GM19351 (cell line): ENCODE results near the gene LRRC40.
"Not testable (repeated sequence)": the region's sequence is repeated elsewhere in the genome, so short reads cannot be mapped to it uniquely, and the experiment has no call there.

Experiments
- ATAC-seq: cut with Tn5 transposase; IDR thresholded peaks from one replicate; pipeline ENCODE4 v1.9.1; 2021; ENCODE audit warnings: mild to moderate bottlenecking, moderate library complexity; ENCODE audit not compliant: unreplicated experiment

Gene LRRC40

DNA sequence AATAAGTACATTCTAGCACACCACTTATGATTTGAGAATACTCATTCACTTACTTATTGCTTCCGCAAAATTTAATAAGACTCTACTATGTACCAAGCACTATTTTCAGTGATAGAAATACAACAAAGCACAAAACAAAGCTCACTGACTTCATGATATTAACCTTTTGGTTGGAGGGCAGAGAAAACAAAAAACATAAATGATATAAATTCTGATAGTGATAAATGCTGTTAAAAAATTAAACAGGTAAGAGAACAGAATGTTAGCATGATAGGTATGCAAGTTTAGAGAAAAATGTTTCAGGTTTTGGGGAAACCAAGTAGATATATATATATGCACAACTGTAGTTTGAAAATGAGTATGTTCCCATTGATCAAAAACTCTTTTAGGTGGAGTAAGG is 1.2 kb downstream of the LRRC40 start:
- ATAC-seq, result no peak

DNA sequence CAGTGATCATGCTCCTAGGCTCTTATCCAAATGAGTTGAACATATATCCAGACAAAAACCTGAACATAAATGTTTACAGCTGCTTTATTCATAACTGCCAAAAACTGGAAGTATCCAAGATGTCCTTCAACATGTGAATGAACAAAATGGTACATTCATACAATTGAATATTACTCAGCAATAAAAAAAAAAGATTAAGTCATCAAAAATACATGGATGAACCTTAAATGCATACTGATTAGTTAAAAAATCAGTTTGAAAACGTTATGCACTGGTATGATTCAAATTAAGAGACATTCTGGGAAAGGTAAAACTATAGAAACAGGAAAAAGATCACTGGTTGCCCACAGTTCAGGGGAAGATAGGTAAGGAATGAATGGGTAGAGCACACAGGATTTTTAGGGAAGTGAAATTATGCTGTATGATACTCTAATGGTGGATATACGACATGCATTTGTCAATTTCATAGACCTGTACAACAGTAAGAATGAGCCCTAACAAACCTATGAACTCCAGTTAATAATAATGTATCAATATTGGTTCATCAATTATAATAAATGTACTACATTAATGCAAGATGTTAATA is 3.1 kb downstream of the LRRC40 start:
- peak; percentile 23 for ATAC-seq

DNA sequence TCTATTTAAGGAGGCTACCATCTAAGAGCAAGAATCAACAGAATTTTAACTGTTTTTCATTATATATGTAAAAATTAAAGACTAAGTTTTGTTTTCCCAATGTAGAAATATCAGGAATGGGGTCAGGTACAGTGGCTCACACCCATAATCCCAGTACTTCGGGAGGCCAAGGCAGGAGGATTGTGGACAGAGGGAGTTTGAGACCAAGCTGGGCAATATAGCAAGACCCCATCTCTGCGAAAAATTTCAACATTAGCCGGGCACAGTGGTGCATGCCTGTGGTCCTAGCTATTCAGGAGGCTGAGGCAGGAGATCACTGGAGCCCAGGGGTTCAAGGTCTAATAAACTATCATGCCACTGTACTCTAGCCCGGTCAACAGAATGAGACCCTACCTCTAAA is 5.3 kb downstream of the LRRC40 start:
- ATAC-seq, result no peak

DNA sequence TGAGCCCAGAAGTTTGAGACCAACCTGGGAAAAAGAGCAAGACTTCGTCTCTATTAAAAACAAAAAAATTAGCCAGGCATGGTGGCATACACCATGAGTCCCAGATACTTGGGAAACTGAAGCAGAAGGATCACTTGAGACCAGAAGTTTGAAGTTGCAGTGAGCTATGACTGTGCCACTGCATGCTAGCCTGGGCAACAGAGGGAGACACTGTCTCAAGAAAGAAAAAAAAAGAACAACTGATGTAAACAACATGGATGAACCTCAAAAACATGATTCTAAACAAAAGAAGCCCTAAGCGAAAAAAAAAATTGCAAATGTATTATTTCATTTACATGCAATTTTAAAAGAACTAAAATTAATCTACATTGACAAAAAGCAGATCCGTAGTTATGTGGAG is 9.0 kb downstream of the LRRC40 start:
- no peak for ATAC-seq

DNA sequence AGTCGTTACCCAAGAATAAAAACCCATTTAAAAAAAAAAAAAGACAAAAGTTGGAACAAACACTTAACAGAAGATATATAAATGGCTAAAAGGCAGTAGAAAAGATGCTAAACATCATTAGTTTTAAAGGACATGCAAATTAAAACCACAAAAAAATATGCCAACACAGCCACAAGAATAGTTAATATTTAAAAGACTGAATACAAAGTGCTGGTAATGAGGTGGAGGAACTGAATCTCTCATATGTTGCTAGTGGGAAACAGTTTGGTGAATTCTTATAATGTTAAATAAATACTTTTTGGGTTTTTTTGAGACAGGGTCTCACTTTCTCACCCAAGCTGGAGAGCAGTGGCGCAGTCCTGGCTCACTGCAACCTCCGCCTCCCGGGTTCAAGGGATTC is 10.0 kb downstream of the LRRC40 start:
- peak; percentile 41 for ATAC-seq

DNA sequence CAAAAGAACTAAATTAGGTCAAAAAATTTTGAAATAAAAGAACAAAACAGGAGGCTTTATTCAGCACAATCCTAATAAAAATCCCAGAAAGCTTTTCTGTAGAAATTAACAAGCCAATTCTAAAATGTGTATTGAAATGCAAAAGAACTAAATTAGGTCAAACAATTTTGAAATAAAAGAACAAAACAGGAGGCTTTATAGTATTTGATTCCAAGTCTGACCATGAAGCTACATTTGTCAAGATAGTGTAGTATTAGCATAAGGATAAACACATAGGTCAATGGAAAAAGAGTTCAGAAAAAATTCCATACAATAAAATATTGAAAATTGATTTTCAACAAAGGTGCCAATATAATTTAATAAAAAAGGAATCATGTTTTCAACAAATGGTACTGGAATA is 10.8 kb downstream of the LRRC40 start:
- no peak for ATAC-seq

DNA sequence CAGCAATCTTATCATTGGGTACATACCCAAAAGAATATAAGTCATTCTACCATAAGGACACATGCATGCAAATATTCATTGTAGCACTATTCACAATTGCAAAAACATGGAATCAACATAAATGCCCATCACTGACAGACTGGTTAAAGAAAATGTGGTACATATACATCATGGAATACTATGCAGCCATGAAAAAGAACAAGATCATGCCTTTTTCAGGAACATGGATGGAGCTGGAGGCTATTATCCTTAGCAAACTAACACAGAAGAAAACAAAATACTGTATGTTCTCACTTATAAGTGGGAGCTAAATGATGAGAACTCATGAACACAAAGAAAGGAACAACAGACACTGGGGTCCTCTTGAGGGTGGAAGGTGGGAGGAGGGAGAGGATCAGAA is 12.9 kb downstream of the LRRC40 start:
- not testable (repeated sequence) for ATAC-seq

DNA sequence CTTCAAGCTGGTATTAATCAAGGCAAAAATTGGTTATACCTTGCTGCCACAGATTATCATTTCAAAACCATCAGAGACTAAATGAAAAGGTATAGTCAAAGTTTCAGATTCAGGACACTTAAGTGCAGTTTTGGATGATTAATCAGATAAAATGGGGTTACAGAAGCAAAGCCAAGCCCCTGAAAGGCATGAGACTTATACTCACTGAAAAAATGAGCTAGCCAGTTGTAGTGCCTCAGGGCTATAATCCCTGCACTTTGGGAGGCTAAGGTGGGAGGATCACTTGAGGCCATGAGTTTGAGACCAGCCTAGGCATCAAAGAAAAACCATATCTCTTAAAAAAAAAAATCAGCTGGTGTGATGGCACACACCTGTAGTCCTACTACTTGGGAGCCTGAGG is 15.2 kb downstream of the LRRC40 start:
- no peak for ATAC-seq

DNA sequence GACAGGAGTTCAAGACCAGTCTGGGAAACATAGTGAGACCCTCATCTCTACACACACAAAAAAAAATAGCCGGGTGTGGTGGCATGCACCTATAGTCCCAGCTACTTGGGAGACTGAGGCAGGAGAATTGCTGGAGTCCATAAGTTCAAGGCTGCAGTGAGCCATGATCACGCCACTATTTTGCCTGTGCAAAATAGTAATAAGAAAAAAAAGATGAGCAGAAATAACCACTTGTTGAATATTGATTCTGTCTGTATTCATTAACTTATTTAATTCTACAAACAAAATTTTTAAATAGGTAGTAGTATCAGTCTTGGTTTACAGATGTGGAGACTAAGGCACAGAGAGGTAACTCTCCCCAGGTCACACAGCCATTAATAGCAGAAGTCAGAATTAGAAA is 16.9 kb downstream of the LRRC40 start:
- no peak for ATAC-seq

DNA sequence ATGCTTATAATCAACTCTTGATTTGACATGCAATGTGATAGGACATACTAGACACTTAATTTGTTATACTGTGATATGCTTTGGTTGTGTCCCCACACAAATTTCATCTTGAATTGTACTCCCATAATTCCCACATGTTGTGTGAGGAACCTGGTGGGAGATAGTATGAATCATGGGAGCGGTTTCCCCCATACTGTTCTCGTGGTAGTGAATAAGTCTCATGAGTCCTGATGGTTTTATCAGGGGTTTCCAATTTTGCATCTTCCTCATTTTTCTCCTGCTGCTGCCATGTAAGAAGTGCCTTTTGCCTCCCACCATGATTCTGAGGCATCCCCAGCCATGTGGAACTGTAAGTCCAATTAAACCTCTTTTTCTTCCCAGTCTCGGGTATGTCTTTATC is 20.2 kb downstream of the LRRC40 start:
- not testable (repeated sequence) for ATAC-seq

DNA sequence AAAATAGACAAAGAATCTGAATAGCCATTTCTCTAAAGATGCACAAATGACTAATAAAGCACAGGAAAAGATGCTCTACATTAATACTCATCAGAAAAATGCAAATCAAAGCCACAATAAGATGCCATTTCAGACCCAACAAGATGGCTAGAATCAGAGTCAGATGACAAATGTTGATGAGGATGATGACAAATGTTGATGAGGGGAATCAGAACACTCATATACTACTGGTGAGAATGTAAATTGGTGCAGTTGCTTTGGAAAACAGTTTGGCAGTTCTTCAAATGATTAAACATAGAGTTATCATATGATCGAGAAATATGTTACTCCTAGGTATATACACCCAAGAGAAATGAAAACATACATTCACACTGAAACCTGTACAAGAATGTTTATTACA is 33.9 kb downstream of the LRRC40 start:
- ATAC-seq, result no peak

DNA sequence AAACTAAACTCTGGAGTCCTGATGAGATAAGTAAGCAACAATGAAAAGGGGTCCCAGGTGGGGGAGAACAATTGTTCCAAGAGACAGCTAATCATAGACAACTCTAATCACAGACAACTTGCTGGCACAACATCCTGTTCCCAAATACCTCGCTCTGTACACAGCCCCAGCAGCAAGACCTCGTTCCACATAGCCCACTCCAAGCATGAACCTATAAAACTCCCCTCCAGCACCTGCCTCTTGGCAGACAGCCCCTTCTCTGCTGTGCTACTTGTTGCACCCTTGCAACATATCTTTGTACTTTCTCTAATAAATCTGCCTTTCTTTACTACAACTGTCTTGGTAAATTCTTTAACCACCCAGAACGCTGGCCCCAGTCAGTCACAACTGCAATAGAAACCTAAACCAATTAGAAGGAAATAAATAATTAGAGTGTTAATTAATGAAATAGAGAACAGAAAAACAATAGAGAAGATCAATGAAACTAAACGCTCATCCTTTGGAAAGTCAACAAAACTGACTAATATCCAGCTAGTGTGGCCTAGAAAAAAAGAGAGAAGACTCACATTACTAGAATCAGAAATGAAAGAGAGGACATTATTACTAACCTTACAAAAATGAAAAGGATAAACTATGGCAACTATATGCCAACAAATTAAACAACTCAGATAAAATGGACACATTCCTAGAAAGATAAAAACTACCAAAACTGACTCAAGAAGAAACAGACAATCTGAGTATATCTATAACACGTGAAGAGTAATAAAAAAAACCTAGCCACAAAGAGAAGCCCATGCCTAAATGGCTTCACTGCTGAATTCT is 36.1 kb downstream of the LRRC40 start:
- no peak for ATAC-seq

DNA sequence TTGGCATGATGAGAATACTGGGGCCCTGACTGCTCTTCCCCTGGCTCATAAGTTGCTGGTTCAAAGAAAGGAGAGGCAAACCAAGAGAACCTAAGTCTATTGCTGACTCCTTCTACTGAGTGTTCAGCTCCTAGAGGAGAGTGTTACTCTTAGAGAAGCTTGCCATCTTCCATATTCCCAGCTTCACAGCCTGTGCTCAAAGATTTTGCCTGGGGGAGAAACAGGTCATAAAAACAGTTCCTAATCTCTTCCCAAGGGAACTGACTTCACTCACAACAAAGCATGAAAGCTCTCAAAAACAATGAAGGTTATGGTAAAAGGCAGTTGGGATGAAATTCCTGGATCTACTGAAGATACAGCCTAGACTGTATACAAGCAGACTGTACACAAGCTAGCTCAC is 37.1 kb downstream of the LRRC40 start:
- ATAC-seq, result no peak

DNA sequence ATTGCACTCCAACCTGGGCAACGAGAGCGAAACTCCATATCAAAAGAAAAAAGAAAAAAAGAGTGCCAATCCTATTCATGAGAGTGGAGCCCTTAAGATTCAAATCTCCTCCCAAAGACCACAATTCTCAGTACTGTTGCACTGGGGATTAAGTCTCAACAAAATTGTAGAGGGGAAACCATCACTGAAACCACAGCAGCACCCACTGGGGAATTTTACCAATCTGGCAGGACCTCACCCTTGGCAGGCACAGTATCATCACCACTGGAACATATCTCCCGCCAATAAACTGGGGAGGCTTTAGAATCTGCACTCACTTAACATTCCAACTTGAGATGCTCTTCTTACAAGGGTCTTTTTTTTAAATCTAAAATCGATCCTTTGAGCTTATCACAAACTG is 41.0 kb downstream of the LRRC40 start:
- no peak for ATAC-seq

DNA sequence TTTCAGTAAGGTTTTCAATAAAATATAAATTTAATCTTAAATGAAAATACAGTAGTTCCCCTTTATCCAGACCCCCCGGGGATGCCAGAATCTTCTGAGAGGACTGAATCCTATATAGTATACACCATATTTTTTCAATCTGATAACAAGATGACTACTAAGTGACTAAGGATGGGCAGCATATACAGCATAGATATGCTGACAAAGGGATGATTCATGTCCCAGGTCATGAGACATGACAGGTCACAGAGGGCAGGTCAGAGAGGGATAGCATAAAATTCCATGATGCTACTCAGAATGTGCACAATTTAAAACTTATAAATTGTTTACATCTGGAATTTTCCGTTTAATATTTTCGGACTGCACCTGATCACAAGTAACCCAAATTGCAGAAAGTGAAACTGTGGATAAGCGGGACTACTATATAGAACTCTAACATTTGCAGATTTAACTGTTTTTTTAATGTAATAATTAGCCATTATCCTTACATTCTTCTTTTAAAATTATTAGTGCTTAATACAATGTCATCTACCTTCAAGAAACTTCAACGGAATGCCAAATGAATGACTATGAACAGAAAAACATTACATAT is 48.8 kb downstream of the LRRC40 start:
- ATAC-seq, result no peak

DNA sequence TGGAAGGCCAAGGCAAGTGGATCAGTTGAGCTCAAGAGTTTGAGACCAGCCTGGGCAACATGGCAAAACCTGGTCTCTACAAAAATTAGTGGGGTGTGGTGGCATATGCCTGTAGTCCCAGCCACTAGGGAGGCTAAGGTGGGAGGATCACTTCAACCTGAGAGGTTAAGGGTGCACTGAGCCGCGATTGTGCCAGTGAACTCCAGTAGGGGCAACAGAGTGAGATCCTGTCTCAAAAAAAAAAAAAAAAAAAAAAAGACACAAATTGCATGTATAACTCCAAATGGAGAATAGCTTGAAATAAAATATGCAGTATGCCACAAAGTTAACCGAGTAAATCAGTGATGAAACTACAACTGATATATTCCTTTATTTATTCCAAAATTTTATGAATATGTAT is 51.6 kb downstream of the LRRC40 start:
- no peak for ATAC-seq

DNA sequence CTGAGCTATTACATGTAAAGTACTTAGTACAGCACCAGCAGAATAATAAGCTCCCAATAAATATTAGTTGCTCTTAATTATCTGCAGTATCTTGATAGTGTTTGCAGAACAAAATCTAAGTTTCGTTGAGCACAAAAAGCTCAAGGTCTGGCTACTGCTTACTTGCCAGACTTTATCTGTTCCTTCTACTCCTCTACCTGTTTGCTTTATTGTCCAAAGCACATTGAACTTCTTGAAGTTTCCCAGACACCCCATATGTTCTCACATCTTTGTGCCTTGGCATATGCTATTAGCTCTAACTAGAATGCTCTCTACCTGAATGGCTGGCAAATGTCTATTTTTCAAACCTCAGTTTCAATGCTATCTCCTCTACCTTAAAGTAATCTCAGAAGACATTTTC is 54.9 kb downstream of the LRRC40 start:
- ATAC-seq, result no peak

DNA sequence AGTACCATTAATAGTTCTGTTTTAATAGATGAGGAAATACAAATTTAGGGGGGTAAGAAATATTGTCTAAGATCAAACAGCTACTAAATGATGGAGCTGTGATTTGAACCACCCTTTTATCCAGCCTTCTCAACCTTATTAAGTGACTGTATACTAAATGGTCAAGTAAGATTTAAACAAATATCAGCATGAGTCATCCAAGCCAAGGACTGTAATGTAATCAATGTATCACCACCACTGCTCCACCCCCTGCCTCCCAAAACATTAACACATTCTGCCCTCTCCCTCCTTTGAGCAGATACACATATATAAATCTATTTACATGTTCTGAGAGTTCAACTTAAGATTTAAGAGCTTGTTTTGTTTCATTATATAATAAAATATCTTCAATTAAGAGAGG is 58.9 kb downstream of the LRRC40 start:
- no peak for ATAC-seq

DNA sequence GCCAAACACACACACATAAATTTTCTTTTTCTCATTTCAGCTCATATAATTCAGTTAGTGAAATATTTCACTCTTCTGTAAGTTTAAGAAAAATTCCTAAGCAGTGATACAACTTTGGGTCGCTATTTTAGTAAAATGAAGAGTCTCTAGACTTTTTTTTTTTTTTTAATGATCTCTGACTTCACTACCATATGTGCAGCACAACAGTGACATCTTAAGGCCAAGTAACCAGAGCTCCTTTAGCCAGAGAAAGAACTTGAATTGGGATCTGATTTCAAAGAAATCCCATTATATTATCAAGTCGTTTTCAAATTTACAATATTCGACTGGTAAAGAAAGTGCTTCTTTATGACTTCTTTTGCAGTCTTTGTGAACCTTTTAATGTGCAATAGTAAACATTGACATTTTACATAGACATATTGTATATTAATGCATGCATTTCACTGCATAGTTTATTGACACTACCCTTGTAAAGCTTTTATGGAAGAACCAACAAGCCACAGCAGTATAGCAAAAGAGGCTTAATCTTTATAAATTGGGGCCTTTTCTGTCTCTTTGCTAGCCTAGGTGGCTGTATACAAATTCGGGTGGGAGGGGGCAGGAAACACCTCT is 62.2 kb downstream of the LRRC40 start:
- no peak for ATAC-seq

DNA sequence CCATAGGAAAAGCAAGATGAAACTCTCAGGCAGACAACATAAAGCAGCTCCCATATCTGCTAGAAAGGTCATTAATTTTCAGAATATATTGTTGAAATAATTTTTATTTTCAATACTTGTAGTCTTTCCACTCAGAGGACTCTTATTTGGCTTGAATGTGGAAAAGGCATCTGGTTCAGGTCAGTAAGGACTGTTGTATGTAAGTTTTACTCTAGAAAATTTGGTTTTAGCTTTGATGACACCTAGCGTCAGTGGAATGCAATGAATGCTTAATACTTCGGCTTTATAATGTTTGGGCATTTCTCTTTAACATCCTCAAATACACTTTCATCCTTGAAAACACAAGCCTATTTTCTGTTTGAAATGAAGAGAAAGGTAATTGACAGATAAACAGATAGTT is 63.3 kb downstream of the LRRC40 start:
- no peak for ATAC-seq

DNA sequence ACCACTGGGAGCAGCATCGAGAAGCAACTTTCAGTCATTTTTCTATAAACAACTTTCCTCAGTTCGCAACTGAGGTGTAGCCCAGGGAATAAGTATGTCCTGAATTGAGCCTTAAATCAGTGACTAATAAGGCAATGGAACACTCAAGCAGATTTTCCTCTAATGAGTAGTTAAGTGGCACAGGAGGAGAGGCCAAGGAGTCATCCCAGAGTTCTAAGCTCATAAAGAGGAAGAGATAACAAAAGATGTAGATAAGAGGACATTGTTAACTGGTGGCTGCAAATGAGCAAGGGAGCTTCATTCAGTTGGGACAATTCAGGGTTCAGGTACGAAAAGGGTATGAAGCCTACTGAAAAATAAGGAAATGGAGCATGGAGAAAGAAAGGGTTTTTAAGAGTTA is 64.5 kb downstream of the LRRC40 start:
- ATAC-seq, result no peak

DNA sequence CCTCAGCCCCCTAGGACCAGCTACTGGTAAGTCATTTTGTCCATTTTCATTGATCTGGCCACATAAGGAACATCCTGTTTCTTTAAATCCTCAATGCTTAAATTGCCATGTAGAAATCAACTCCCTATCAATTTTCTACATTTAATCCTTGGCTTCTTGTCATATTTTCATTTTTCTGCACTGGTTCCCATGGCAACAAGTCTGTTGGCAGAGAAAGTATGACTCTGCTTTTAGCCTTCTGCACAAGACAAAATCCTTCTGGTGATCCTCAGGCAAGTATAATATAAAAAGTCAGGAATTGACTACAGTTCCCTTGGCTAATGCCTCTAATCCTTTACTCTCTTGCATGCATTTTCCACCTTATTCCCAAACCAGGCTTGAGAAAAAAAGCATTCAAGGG is 65.0 kb downstream of the LRRC40 start:
- no peak for ATAC-seq
